HCT116 (cell line): ENCODE data around the gene PDE6H. TPM values are rescaled to one million over a fixed set of nuclear protein-coding genes. Genes with fewer than 3 reads are reported as not detected.

Source experiments
- ATAC-seq: fragments of 200-7000 bp; cut with Tn5 transposase; 2 replicates; pipeline ENCODE4 v1.9.1; 2020; ENCODE audit warnings: mild to moderate bottlenecking, moderate library complexity
- BruUV-seq: library from RNA; stranded (reverse); fragments of 400-500 nt; replicated peaks from 2 replicates; lab custom pipeline; 2021; lab: Mats Ljungman, UMichigan
- CTCF ChIA-PET: fragments of 300-600 bp; sonication (Branson Sonifier 250); formaldehyde crosslinking; loops from one replicate; lab custom pipeline; 2021; ENCODE audit warnings: antibody characterized with exemption; lab: Charles Lee
- POLR2A ChIA-PET: fragments of 300-600, 350-600 bp; sonication (Branson Sonifier 250); formaldehyde crosslinking; loops from one replicate; lab custom pipeline; 2021; ENCODE audit warnings: antibody characterized with exemption; lab: Charles Lee
- RAD21 ChIA-PET, 2 experiments: fragments of 300-600 bp; sonication (Branson Sonifier 250); formaldehyde crosslinking; loops; one replicate each; lab custom pipeline; 2023; ENCODE audit warnings: low total read pairs in 2 of 2; ENCODE audit not compliant: uncharacterized antibody in 2 of 2, unreplicated experiment in 2 of 2, low non-redundant PET in 1 of 2; lab: Charles Lee
- DNase-seq: peaks from one replicate; pipeline ENCODE4 v3.0.0-alpha.2; 2010; ENCODE audit warnings: low read depth, low spot score
- H2AFZ ChIP-seq: fragments of 200-600 bp; shearing (Covaris generic), sonication (generic); 2 replicates; pipeline ENCODE4 v1.6.1; 2017; ENCODE audit warnings: low read depth, mixed run types, mixed read lengths, antibody characterized with exemption, low read length; ENCODE audit not compliant: poor library complexity, severe bottlenecking
- H3K27ac ChIP-seq: 2 replicates; pipeline ENCODE4 v1.5.1; 2012; ENCODE audit warnings: low read depth, low read length
- H3K27me3 ChIP-seq: fragments of 200-600 bp; sonication (generic); 2 replicates; pipeline ENCODE4 v1.6.1; 2016; ENCODE audit warnings: mixed run types, low read length, mixed read lengths; ENCODE audit not compliant: insufficient read depth
- H3K36me3 ChIP-seq, 2 experiments: fragments of 200-500 bp in 1 of 2; fragments of 200-600 bp in 1 of 2; sonication (Bioruptor generic) in 1 of 2; sonication (generic) in 1 of 2; 2 replicates each; pipeline versions ENCODE4 v1.5.1 to v1.6.1; 2014 to 2016; ENCODE audit warnings: low read length in 2 of 2, inconsistent platforms in 1 of 2, mixed read lengths in 1 of 2, mixed run types in 1 of 2; ENCODE audit not compliant: insufficient read depth in 2 of 2, control insufficient read depth in 1 of 2
- H3K4me1 ChIP-seq, 2 experiments: fragments of 200-600 bp in 1 of 2; sonication (generic) in 1 of 2; 2 replicates each; pipeline versions ENCODE4 v1.5.1 to v1.6.1; 2012 to 2017; ENCODE audit warnings: low read length in 2 of 2, inconsistent platforms in 1 of 2, mild to moderate bottlenecking in 1 of 2, mixed read lengths in 1 of 2, mixed run types in 1 of 2, moderate library complexity in 1 of 2; ENCODE audit not compliant: insufficient read depth in 2 of 2, control insufficient read depth in 1 of 2
- H3K4me2 ChIP-seq: fragments of 200-600 bp; sonication (generic); 2 replicates; pipeline ENCODE4 v1.6.1; 2017; ENCODE audit warnings: mixed run types, low read length, mixed read lengths
- H3K4me3 ChIP-seq, 2 experiments: fragments of 200-600 bp in 1 of 2; sonication (generic) in 1 of 2; replicated peaks in 1 of 2; 2 replicates each; pipeline ENCODE4 v1.5.1; 2011 to 2016; ENCODE audit warnings: low read length in 2 of 2, control low read depth in 1 of 2, low read depth in 1 of 2, mild to moderate bottlenecking in 1 of 2, mixed read lengths in 1 of 2, mixed run types in 1 of 2
- H3K79me2 ChIP-seq: fragments of 200-600 bp; sonication (generic); 2 replicates; pipeline ENCODE4 v1.6.1; 2017; ENCODE audit warnings: mild to moderate bottlenecking, mixed run types, low read length, moderate library complexity, mixed read lengths; ENCODE audit not compliant: insufficient read depth
- H3K9ac ChIP-seq: fragments of 200-600 bp; sonication (generic); 2 replicates; pipeline ENCODE4 v1.6.1; 2016; ENCODE audit warnings: low read length, mixed read lengths
- H3K9me2 ChIP-seq: fragments of 200-600 bp; sonication (generic), shearing (Covaris generic); 2 replicates; pipeline ENCODE4 v1.6.1; 2017; ENCODE audit warnings: mixed run types, mild to moderate bottlenecking, moderate library complexity; ENCODE audit not compliant: insufficient read depth
- H3K9me3 ChIP-seq, 2 experiments: fragments of 200-500 bp in 1 of 2; fragments of 200-600 bp in 1 of 2; sonication (Bioruptor generic) in 1 of 2; sonication (generic) in 1 of 2; 2 replicates each; pipeline ENCODE4 v1.6.1; 2014 to 2017; ENCODE audit warnings: low read length in 2 of 2, mixed read lengths in 2 of 2, inconsistent platforms in 1 of 2, low read depth in 1 of 2, mild to moderate bottlenecking in 1 of 2, mixed run types in 1 of 2, moderate library complexity in 1 of 2; ENCODE audit not compliant: control insufficient read depth in 1 of 2, insufficient read depth in 1 of 2
- H4K20me1 ChIP-seq: fragments of 200-600 bp; sonication (generic), shearing (Covaris generic); 2 replicates; pipeline ENCODE4 v1.6.1; 2017; ENCODE audit warnings: mixed run types, mild to moderate bottlenecking, moderate library complexity; ENCODE audit not compliant: insufficient read depth
- ELF1 ChIP-seq: IDR thresholded peaks from 2 replicates; pipeline ENCODE4 v1.6.1; 2012; ENCODE audit warnings: low read depth, borderline replicate concordance
- JUND ChIP-seq: IDR thresholded peaks from 2 replicates; pipeline ENCODE4 v1.6.1; 2012
- MAX ChIP-seq: IDR thresholded peaks from 2 replicates; pipeline ENCODE4 v1.6.1; 2012
- POLR2A ChIP-seq: IDR thresholded peaks from 2 replicates; pipeline ENCODE4 v1.7.0; 2011; ENCODE audit warnings: borderline replicate concordance; ENCODE audit not compliant: insufficient read depth, insufficient read length; ENCODE audit errors: extremely low read depth
- RAD21 ChIP-seq: IDR thresholded peaks from 2 replicates; pipeline ENCODE4 v1.6.1; 2012; ENCODE audit warnings: low read depth, mild to moderate bottlenecking
- REST ChIP-seq: IDR thresholded peaks from 2 replicates; pipeline ENCODE4 v1.6.1; 2012; ENCODE audit warnings: low read depth
- SIN3A ChIP-seq: IDR thresholded peaks from 2 replicates; pipeline ENCODE4 v1.6.1; 2012; ENCODE audit warnings: low read depth
- SP1 ChIP-seq: IDR thresholded peaks from 2 replicates; pipeline ENCODE4 v1.6.1; 2012; ENCODE audit warnings: low read depth
- SRF ChIP-seq: IDR thresholded peaks from 2 replicates; pipeline ENCODE4 v1.6.1; 2012; ENCODE audit warnings: low read depth
- YY1 ChIP-seq: IDR thresholded peaks from 2 replicates; pipeline ENCODE4 v1.6.1; 2011; ENCODE audit warnings: low read length, low read depth, moderate library complexity, mild to moderate bottlenecking; ENCODE audit not compliant: insufficient replicate concordance; ENCODE audit errors: extremely low read depth
- intact Hi-C: fragments of 100-400 bp; cut with micrococcal nuclease; formaldehyde crosslinking; loops from 2 replicates; pipeline ENCODE4 v1.10.0; 2022
- total RNA-seq: library from RNA; stranded (reverse); gene quantifications from one replicate; pipeline ENCODE4 v1.2.1, GENCODE V29; 2021; ENCODE audit not compliant: unreplicated experiment

Gene PDE6H
- total RNA-seq, 1 experiment from 2014 or later, result not detected

- ChIA-PET CTCF (interaction anchor here (1.1 kb wide), 1 partner anchor 123 kb away, joined by 3 read pairs; no protein-coding TSS in a partner anchor), POLR2A (no interaction called here), RAD21 (no interaction called here)
- Histone ChIP-seq H3K79me2 (no peaks in the 10 kb centered on the region), H3K4me1 (peaks cover 20 to 48% of the 10 kb centered on the region in 2 experiments), H3K4me2 (peak overlapping the region; percentile 65), H3K4me3 (no peak overlapping the region), H3K9ac (0 out of 2 replicates have a peak overlapping the region, but pooled peaks have one; percentile 13), H2AFZ (peak overlapping the region; percentile 72), H3K36me3 (no peaks in the 10 kb centered on the region), H4K20me1 (no peaks in the 10 kb centered on the region), H3K27me3 (no peaks in the 10 kb centered on the region), H3K9me3 (no peaks in the 10 kb centered on the region), H3K27ac (no peak overlapping the region), H3K9me2 (no peaks in the 10 kb centered on the region; the same call in 1 of the 2 replicates)
- TF ChIP-seq MAX (no peak), SRF (no peak), POLR2A (no peak), JUND (0 out of 2 replicates have a peak, but pooled peaks have one; percentile 9), ELF1 (peak; percentile 24; the same call in 1 of the 2 replicates), SP1 (no peak; the same call in 1 of the 2 replicates), SIN3A (no peak), YY1 (no peak), REST (no peak), RAD21 (no peak)
- DNase-seq (peak; percentile 48), ATAC-seq (peak; percentile 39)
- BruUV-seq, result no TSS peak
- intact Hi-C loops, result no loop called here
Observed at GRCh38 chr12:14952299-14952921, 20.4 kb upstream of the PDE6H start.
